Inferior parietal cortex (tissue), 1 donor: ENCODE measurements around the gene POLN.

Source experiments
- DNase-seq: peaks from one replicate; pipeline ENCODE4 v3.0.0-alpha.2; 2016; ENCODE audit errors: extremely low spot score

The POLN gene

GRCh38 chr4:2116687-2117400 lies 125.1 kb downstream of the POLN start:
- DNase-seq: no peak

- DNase-seq: no peak
These were observed 136.4 kb downstream of the POLN start for GRCh38 chr4:2105559-2105958.

GRCh38 chr4:2104556-2105345 lies 137.2 kb downstream of the POLN start:
- DNase-seq: no peak

- no peak for DNase-seq
These were observed 137.9 kb downstream of the POLN start for GRCh38 chr4:2103843-2104547.

- DNase-seq: no peak
These were observed 138.6 kb downstream of the POLN start for GRCh38 chr4:2103127-2103842.

GRCh38 chr4:2102045-2102883 lies 139.7 kb downstream of the POLN start:
- no peak for DNase-seq

GRCh38 chr4:2101346-2102044 lies 140.4 kb downstream of the POLN start:
- no peak for DNase-seq

- no peak for DNase-seq
These were observed 145.8 kb downstream of the POLN start for GRCh38 chr4:2096073-2096609.

- DNase-seq: no peak
These were observed 146.5 kb downstream of the POLN start for GRCh38 chr4:2095236-2096072.

- no peak for DNase-seq
These were observed 147.4 kb downstream of the POLN start for GRCh38 chr4:2094545-2094944.

- no peak for DNase-seq
These were observed 148.7 kb downstream of the POLN start for GRCh38 chr4:2093265-2093664.

GRCh38 chr4:2092669-2093053 lies 149.3 kb downstream of the POLN start:
- DNase-seq: no peak

- no peak for DNase-seq
These were observed 149.8 kb downstream of the POLN start for GRCh38 chr4:2091990-2092668.

- no peak for DNase-seq
These were observed 151.3 kb downstream of the POLN start for GRCh38 chr4:2090642-2091041.

GRCh38 chr4:2089222-2089621 lies 152.7 kb downstream of the POLN start:
- DNase-seq: no peak

GRCh38 chr4:2087170-2087569 lies 154.8 kb downstream of the POLN start:
- DNase-seq: no peak

- DNase-seq: no peak
These were observed 156.4 kb downstream of the POLN start for GRCh38 chr4:2085496-2085901.

GRCh38 chr4:2084316-2084715 lies 157.6 kb downstream of the POLN start:
- no peak for DNase-seq

- DNase-seq: no peak
These were observed 158.1 kb downstream of the POLN start for GRCh38 chr4:2083826-2084160.
